ENCODE measurements around the gene ADRA2A. TPM values are rescaled to one million over a fixed set of nuclear protein-coding genes. Genes with fewer than 3 reads are reported as not detected.

ADRA2A gene
- total RNA-seq, 2 donors from 2014 or later: 6.6 to 7.7 TPM

DNA sequence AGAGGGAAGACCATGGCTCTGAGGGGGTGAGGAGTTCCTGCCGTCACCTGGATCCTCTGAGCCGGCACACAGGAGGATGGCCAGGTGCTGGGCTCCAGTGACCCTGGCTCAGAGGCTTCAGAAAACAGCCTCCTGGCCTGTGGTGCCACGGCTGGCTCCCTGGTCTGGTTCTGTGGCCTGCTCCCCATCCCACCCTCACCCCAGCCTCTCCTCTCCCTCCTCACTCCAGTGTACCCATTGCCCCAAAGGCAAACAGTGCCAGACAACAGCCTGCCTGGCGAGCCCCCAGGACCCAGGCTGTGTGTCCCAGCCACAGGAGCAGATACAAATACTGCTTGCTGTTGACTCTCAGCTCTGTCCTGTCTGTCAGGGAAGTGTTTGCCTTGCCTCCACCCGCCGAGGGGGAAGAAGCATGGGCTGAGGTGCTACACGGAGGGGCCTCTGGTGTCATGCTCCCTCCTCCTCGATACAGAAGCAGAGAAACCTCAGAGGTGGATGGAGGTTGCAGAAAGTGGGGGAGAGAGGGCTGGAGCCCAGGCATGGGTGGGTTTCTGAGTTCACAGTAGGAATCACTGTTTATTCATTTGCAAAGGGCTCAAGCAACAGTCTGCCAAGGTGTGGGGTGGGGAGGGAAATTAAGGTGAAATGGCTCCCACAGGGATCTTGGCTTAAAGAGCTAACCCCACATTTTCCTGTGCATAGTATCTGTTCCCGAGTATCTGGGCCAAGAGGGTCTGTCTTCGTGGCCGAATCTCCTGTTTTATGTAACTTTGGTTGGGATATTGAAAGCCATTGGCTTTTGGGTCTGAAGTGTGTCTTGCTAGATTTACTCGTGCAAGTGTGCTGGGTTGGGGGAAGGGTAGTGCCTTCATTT lies 5.5 kb downstream of the ADRA2A start:
- DNase-seq (ENCODE audit: low spot score): peak; percentile 53

DNA sequence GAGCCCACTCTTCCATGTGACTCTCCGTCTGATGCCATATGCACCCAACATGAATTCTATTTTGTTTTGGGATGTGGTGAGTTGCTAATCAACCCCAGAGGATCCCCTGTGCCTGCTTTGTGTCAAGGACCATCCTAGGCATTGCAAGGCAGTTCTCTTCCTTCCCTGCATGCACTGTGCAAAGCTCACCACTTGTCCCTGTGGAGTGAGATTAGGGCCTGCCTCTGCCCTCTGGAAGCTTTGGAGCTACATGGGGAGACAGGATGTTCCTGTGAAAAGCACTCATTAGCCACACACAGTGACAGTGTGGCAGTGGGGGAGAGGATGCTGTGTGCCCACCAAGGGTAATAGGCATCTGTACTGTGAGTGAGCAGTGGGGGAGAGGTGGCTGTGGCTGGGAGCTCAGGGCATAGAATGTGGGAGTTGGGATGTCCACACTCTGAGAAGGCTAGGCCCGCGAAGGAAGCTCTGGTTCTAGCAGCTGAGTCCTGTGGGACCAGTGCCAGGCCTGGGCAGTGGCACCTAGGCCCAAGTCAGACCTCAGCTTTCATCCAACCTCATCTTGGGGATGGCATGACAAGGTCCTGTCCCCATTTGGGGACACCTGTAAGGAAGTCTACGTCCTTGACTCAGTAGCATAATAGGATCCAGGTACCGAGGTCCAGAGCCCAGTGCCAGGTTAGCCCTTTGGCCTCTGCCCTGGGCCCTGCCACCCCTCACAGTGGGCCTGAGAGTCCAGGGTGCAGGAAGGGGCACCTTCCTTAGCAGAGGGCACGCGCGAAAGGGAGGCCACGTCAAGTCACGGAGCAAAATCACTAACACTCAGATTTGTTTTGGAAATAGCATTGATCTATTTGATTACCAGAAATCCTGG lies 6.6 kb downstream of the ADRA2A start:
- no peak for DNase-seq (ENCODE audit: low spot score)
- intact Hi-C loops (cut with DNase I): no loop called here

More for the DNA sequence above, 5.5 kb downstream of the ADRA2A start:
- intact Hi-C loops (cut with DNase I): no loop called here

DNA sequence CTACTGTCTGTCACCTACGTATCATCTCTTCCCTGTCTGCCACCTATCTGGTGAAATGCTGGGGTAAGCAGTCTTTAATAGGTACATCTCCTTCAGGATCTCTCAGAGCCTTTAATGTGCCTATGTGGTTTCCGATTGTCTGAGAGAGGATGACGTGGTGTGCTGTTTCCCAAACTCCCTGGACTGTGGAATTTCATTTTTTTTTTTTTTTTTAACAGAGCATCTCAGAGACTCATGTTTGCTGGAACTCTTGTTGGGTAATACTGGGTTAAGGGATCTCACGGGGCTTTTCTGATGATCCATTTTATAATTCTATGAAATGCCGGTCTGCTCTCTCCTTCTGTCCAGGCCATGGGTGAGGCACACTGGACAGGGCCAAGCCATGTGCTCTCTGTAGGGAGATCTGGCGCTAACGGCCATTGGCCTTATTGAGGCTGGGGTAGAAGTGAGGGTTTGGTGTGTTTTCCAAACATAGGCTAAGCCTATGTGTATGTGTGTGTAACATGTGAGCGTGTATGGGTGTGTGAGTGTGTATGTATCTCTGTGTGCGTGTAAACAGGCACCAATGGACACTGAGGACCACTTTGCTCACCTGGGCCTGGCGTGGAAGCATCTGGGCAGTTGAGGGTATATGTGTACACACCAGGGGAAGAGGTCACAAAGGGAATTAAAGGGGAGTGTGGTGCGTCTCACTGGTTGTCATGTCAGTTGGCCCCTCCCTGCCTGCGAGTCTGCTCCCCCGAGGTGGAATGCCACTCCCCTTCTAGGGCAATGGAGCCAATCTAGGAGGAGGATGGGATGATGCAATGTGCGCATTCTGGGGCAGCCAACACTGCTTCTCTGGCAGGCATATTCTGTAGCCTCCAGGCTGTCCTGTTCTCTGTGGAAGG lies 7.8 kb downstream of the ADRA2A start:
- no peak for DNase-seq (ENCODE audit: low spot score)
- intact Hi-C loops (cut with DNase I): no loop called here

- no peak for DNase-seq (ENCODE audit: low spot score)
- intact Hi-C loops (cut with DNase I): no loop called here
Measured at GRCh38 chr10:111085690-111086353, 9.0 kb downstream of the ADRA2A start.

- no peak for DNase-seq (ENCODE audit: low spot score)
- intact Hi-C loops (cut with DNase I): no loop called here
Measured at GRCh38 chr10:111086574-111086973, 9.7 kb downstream of the ADRA2A start.

GRCh38 chr10:111087331-111087756 lies 10.5 kb downstream of the ADRA2A start:
- no peak for DNase-seq (ENCODE audit: low spot score)
- intact Hi-C loops (cut with DNase I): no loop called here

GRCh38 chr10:111087968-111088505 lies 11.2 kb downstream of the ADRA2A start:
- intact Hi-C loops (cut with DNase I): no loop called here
- no peak for DNase-seq (ENCODE audit: low spot score)

- intact Hi-C loops (cut with DNase I): no loop called here
Measured at GRCh38 chr10:111089293-111089692, 12.5 kb downstream of the ADRA2A start.

GRCh38 chr10:111091833-111092232 lies 15.0 kb downstream of the ADRA2A start:
- intact Hi-C loops (cut with DNase I): no loop called here
- no peak for DNase-seq (ENCODE audit: low spot score)

More at GRCh38 chr10:111089293-111089692, 12.5 kb downstream of the ADRA2A start:
- DNase-seq (ENCODE audit: low spot score): no peak

DNA sequence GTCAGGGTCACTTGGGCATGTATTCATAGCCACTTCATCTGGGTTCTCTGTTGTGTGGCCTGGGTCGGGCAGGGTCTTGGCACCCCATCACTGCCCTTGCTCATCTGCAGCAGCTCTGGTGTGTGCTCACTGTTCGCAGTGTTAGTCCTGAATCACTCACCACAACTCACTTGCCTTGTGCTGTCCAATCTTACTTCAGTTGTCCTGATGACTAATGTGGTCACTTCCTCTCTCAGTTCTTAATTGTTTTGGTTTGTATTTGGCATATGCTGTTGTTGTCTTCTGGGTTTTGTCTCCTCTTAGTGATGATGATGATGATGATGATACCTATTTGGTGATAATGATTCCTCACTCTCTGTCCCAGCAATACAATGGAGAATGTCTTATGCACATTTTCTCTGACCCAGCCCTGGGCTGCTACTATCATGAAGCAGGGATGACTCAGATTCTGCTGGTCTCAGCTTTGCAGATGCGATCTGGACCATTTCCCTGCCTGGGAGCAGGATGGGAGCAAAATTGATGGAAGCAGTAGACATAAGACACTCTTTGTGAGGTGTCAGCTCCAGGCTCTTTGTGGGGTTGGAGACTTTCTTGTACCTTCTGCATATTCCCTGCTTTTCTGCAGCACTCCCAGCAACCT lies 17.0 kb downstream of the ADRA2A start:
- DNase-seq (ENCODE audit: low spot score): no peak

DNA sequence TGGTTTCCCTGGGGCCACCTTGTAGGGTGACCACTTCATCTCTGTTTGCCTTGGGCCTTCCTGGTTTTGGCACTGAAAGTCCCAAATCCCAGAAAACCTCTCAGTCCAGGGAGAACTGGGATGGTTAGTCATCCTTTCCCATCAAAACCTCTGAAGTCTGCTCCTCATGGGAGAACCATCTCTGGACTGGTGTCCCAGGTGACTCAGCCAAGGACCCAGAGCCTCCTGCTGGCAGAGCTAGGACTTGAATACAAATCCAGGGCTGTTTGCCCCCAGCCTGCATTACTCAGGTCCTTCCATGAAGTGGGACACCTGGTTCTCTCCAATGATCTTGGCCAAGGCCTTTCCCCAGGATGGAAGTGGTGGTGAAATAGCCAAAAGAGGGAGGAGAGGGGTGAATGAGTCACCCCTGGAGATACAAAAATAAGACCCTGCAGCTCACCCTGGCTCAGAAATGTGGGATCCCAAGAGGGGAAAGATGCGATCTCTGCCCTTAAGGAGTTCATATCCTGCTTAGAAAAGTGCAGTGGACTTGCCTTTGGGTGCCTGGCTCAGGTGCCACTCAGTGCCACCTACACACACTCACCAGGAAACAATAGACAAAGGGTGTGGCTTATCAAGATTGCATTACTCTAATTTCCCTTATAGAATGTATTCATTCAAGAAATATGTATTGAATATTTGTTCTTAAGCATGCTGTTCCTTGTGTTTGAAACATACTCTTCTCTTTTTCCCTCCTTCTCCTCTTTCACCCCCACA lies 22.0 kb downstream of the ADRA2A start:
- DNase-seq (ENCODE audit: low spot score): no peak
- intact Hi-C loops (cut with DNase I): no loop called here

More for the DNA sequence above, 17.0 kb downstream of the ADRA2A start:
- intact Hi-C loops (cut with DNase I): no loop called here

DNA sequence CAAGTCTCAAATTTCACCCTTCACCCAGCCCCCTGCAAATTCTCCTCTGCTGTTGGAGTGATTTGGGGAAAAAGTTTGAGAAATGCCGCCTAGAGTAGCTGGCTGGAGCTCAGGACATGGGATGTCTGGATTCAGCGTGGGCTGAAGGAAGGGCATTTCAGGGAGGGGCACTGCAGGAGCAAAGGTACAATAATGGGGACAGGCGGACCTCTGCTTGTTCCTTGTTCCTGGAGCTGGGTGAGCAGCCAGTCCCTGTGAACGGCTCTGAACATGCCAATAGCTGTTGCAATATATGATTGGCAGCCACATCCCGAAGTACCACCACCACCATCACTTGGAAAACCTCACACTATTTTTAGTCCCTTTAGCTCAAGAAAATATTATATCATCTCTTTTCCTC lies 23.4 kb downstream of the ADRA2A start:
- DNase-seq (ENCODE audit: low spot score): no peak
- intact Hi-C loops (cut with DNase I): loop anchor here in 1 of 2 donors (2.0 kb wide), 1 partner anchor 37 kb away; no protein-coding TSS in a partner anchor

DNA sequence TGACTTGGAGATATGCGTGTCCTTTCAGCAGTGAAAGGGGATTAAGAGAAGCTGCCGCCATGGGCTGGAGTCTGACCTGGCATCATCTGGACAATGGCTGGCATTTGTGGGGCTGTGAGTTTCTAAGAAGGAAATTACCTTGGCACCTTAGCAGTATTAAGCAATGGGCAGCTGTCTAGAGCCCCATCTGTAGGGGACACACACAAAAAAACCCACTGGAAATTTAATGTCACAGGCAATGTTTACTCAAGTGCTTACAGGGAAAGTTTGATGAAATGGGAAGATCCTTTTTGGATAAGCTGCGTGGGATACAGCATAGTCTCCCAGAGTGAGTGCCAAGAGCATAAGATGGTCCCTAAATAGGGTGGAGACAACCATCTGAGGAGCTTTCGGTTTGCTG lies 25.0 kb downstream of the ADRA2A start:
- intact Hi-C loops (cut with DNase I): loop anchor here in 1 of 2 donors (2.0 kb wide), 1 partner anchor 35 kb away; no protein-coding TSS in a partner anchor
- DNase-seq (ENCODE audit: low spot score): no peak

GRCh38 chr10:111102359-111102837 lies 25.6 kb downstream of the ADRA2A start:
- intact Hi-C loops (cut with DNase I): no loop called here
- no peak for DNase-seq (ENCODE audit: low spot score)

GRCh38 chr10:111103196-111103840 lies 26.5 kb downstream of the ADRA2A start:
- no peak for DNase-seq (ENCODE audit: low spot score)
- intact Hi-C loops (cut with DNase I): no loop called here

- no peak for DNase-seq (ENCODE audit: low spot score)
- intact Hi-C loops (cut with DNase I): no loop called here
Measured at GRCh38 chr10:111104811-111105210, 28.0 kb downstream of the ADRA2A start.
